Suprapubic skin (tissue), 4 donors: ENCODE measurements around the gene SBDS. TPM values are rescaled to one million over a fixed set of nuclear protein-coding genes. Genes with fewer than 3 reads are reported as not detected.
"Not testable (repeated sequence)": the region's sequence is repeated elsewhere in the genome, so short reads cannot be mapped to it uniquely, and the experiment has no call there.

Experiments used
- DNase-seq, 2 donors: peaks; one replicate each; pipeline ENCODE4 v3.0.0-alpha.2; 2019; ENCODE audit warnings: low spot score in 2 of 2
- H3K27ac ChIP-seq: fragments of 200-600 bp; sonication (generic); one replicate; pipeline ENCODE4 v1.5.1; 2019
- H3K27me3 ChIP-seq: fragments of 200-600 bp; sonication (generic); one replicate; pipeline ENCODE4 v1.5.1; 2019
- H3K36me3 ChIP-seq: fragments of 200-600 bp; sonication (generic); one replicate; pipeline ENCODE4 v1.5.1; 2019
- H3K4me1 ChIP-seq: fragments of 200-600 bp; sonication (generic); one replicate; pipeline ENCODE4 v1.5.1; 2019
- H3K4me3 ChIP-seq: fragments of 200-600 bp; sonication (generic); one replicate; pipeline ENCODE4 v1.5.1; 2019; ENCODE audit warnings: mild to moderate bottlenecking
- H3K9me3 ChIP-seq: fragments of 200-600 bp; sonication (generic); one replicate; pipeline ENCODE4 v1.5.1; 2019
- CTCF ChIP-seq, 2 donors: fragments of 200-600 bp in 1 of 2; fragments of 450-650 bp in 1 of 2; sonication (generic) in 1 of 2; IDR thresholded peaks; one replicate each; pipeline ENCODE4 v1.5.1; 2016 to 2019; ENCODE audit warnings: antibody characterized with exemption in 2 of 2, mild to moderate bottlenecking in 1 of 2, moderate library complexity in 1 of 2
- EP300 ChIP-seq: sonication (generic); formaldehyde crosslinking; IDR thresholded peaks from one replicate; pipeline ENCODE4 v1.6.1; 2017; ENCODE audit warnings: antibody characterized with exemption
- POLR2A ChIP-seq, 2 donors: fragments of 450-650 bp; IDR thresholded peaks; one replicate each; pipeline ENCODE4 v1.6.1; 2017; ENCODE audit warnings: antibody characterized with exemption in 2 of 2, mild to moderate bottlenecking in 2 of 2, moderate library complexity in 2 of 2
- POLR2AphosphoS5 ChIP-seq, 3 donors: sonication (generic); formaldehyde crosslinking; IDR thresholded peaks; one replicate each; pipeline ENCODE4 v1.6.1; 2017; ENCODE audit warnings: antibody characterized with exemption in 3 of 3
- WGBS: methylation state at CpG from one replicate; pipeline ENCODE4 v1.1.5; 2018; 5-methylcytosine and 5-hydroxymethylcytosine counted together
- total RNA-seq, 4 donors: library from RNA; depleted of rRNA; stranded (reverse); fragments of >200 nt; gene quantifications; one replicate each; pipeline ENCODE4 v1.1.0, GENCODE V29; 2016

SBDS gene
- total RNA-seq, 4 donors from 2014 or later = 68.4 to 98.9 (median 85.0) TPM

- H3K27me3 ChIP-seq = no peaks in the 10 kb centered on the region
- 96% methylated on average over 4 of the region's 4 CpGs for WGBS
- DNase-seq = no peak
- H3K36me3 ChIP-seq = peaks cover 65% of the 10 kb centered on the region
- no peak overlapping the region for H3K4me3 ChIP-seq
- no peaks in the 10 kb centered on the region for H3K4me1 ChIP-seq
- H3K9me3 ChIP-seq = no peaks in the 10 kb centered on the region
- no peak for TF ChIP-seq POLR2A (IDR thresholded peaks at IDR 0.05)
- no peak for TF ChIP-seq POLR2AphosphoS5 (IDR thresholded peaks at IDR 0.05)
- no peak for TF ChIP-seq CTCF (IDR thresholded peaks at IDR 0.05)
- TF ChIP-seq EP300 = no peak
- H3K27ac ChIP-seq = no peak overlapping the region
Observed at GRCh38 chr7:67008260-67008659, 12.9 kb upstream of the SBDS start.

- TF ChIP-seq POLR2AphosphoS5 (IDR thresholded peaks at IDR 0.05) (no peak), POLR2A (IDR thresholded peaks at IDR 0.05) (no peak), EP300 (no peak), CTCF (IDR thresholded peaks at IDR 0.05) (no peak)
- Histone ChIP-seq H3K4me3 (no peak overlapping the region), H3K4me1 (no peaks in the 10 kb centered on the region)
Observed at GRCh38 chr7:67006965-67007364, 11.6 kb upstream of the SBDS start.

GRCh38 chr7:67004145-67004544 lies 8.8 kb upstream of the SBDS start:
- H3K36me3 ChIP-seq = peaks cover 30% of the 10 kb centered on the region
- not testable (repeated sequence) for H3K27ac ChIP-seq, H3K4me3 ChIP-seq, H3K4me1 ChIP-seq, DNase-seq, H3K9me3 ChIP-seq, H3K27me3 ChIP-seq
- WGBS = 83% methylated on average over 2 of the region's 2 CpGs

More at GRCh38 chr7:67006965-67007364, 11.6 kb upstream of the SBDS start:
- 60% methylated on average over 2 of the region's 2 CpGs for WGBS
- no peak overlapping the region for H3K27ac ChIP-seq
- DNase-seq = no peak
- H3K9me3 ChIP-seq = no peaks in the 10 kb centered on the region
- peaks cover 57% of the 10 kb centered on the region for H3K36me3 ChIP-seq
- H3K27me3 ChIP-seq = no peaks in the 10 kb centered on the region

- H3K4me1 ChIP-seq = peaks cover 13% of the 10 kb centered on the region
- TF ChIP-seq CTCF (IDR thresholded peaks at IDR 0.05) = peak in 1 of 2 donors; percentile 37
- H3K36me3 ChIP-seq, H3K27me3 ChIP-seq, H3K4me3 ChIP-seq, H3K9me3 ChIP-seq, DNase-seq, H3K27ac ChIP-seq: not testable (repeated sequence)
- 47% methylated on average over 4 of the region's 5 CpGs for WGBS
Observed at GRCh38 chr7:67000601-67001258, 5.3 kb upstream of the SBDS start.

- Histone ChIP-seq H3K27ac (peak within 1 kb of the TSS; percentile 100), H3K4me3 (peak within 1 kb of the TSS; percentile 93), H3K4me1 (peaks cover 29% of the 10 kb centered on the region), H3K36me3 (peaks cover 21% of the 10 kb centered on the region)
- peak; percentile 99 for DNase-seq
- not testable (repeated sequence) for H3K9me3 ChIP-seq, H3K27me3 ChIP-seq
- WGBS = 0% methylated on average over 28 of the region's 44 CpGs
- peak in 1 of 3 donors; percentile 13 for TF ChIP-seq POLR2AphosphoS5 (IDR thresholded peaks at IDR 0.05)
Observed at GRCh38 chr7:66996444-66997191, 1.2 kb upstream of the SBDS start, which contains the start of gene TYW1. Gene TYW1 (plus strand): TSS chr7:66996833. CDS start chr7:66996979, 146 bp downstream.

GRCh38 chr7:66994691-66995049 lies 716 bp downstream of the SBDS start:
- not testable (repeated sequence) for H3K9me3 ChIP-seq, H3K27me3 ChIP-seq
- peaks cover 39% of the 10 kb centered on the region for H3K36me3 ChIP-seq
- peak overlapping the region; percentile 100 for H3K27ac ChIP-seq
- peak overlapping the region; percentile 93 for H3K4me3 ChIP-seq
- 0% methylated on average over 9 of the region's 9 CpGs for WGBS
- H3K4me1 ChIP-seq = peaks cover 26% of the 10 kb centered on the region
- peak; percentile 76 to 82 for DNase-seq
- TF ChIP-seq POLR2AphosphoS5 (IDR thresholded peaks at IDR 0.05) (peak in 2 of 3 donors; percentile 38 to 84), POLR2A (IDR thresholded peaks at IDR 0.05) (peak in 1 of 2 donors; percentile 69), CTCF (IDR thresholded peaks at IDR 0.05) (peak in 1 of 2 donors; percentile 33)

GRCh38 chr7:66994051-66994450 lies 1.3 kb downstream of the SBDS start:
- not testable (repeated sequence) for H3K9me3 ChIP-seq, H3K27me3 ChIP-seq, DNase-seq
- 39% methylated on average over 5 of the region's 5 CpGs for WGBS
- Histone ChIP-seq H3K4me3 (peak overlapping the region; percentile 93), H3K27ac (peak overlapping the region; percentile 100), H3K36me3 (peaks cover 45% of the 10 kb centered on the region), H3K4me1 (peaks cover 26% of the 10 kb centered on the region)

- H3K27me3 ChIP-seq, H3K27ac ChIP-seq, H3K9me3 ChIP-seq, DNase-seq, H3K4me3 ChIP-seq: not testable (repeated sequence)
- WGBS = 100% methylated on average over 1 of the region's 3 CpGs
- Histone ChIP-seq H3K36me3 (peaks cover 69% of the 10 kb centered on the region), H3K4me1 (peaks cover 16% of the 10 kb centered on the region)
Observed at GRCh38 chr7:66989552-66989951, 5.8 kb downstream of the SBDS start.

- H3K4me1 ChIP-seq, H3K4me3 ChIP-seq, H3K27me3 ChIP-seq, H3K36me3 ChIP-seq, H3K9me3 ChIP-seq, DNase-seq, H3K27ac ChIP-seq: not testable (repeated sequence)
- 90% methylated on average over 1 of the region's 1 CpG for WGBS
Observed at GRCh38 chr7:66980336-66980735, 15.1 kb downstream of the SBDS start.
